Smooth muscle cell (in vitro differentiated cells): Measurements from ENCODE around the gene VWA1. TPM values are rescaled to one million over a fixed set of nuclear protein-coding genes. Genes with fewer than 3 reads are reported as not detected.
A peak's percentile ranks its signal among the peaks of the same experiment; 100 is the strongest.

Experiments
- DNase-seq: peaks from one replicate; lab custom pipeline; 2025; ENCODE audit not compliant: unreplicated experiment; lab: John Stamatoyannopoulos, UW
- H2AFZ ChIP-seq: fragments of 200-600 bp; sonication (generic); 2 replicates; pipeline ENCODE4 v1.6.0; 2016; ENCODE audit warnings: antibody characterized with exemption, low read depth, mild to moderate bottlenecking
- H3F3A ChIP-seq: fragments of 200-600 bp; sonication (generic); 2 replicates; pipeline ENCODE4 v1.6.0; 2017; ENCODE audit warnings: antibody characterized with exemption, low read depth
- H3K27ac ChIP-seq: fragments of 200-600 bp; sonication (generic); 2 replicates; pipeline ENCODE4 v1.5.1; 2016; ENCODE audit warnings: low read depth, mild to moderate bottlenecking
- H3K27me3 ChIP-seq: fragments of 200-600 bp; sonication (generic); 2 replicates; pipeline ENCODE4 v1.6.1; 2016; ENCODE audit warnings: low read depth, mild to moderate bottlenecking
- H3K36me3 ChIP-seq: fragments of 200-600 bp; sonication (generic); 2 replicates; pipeline ENCODE4 v1.5.1; 2016; ENCODE audit warnings: low read depth
- H3K4me1 ChIP-seq: fragments of 200-600 bp; sonication (generic); 2 replicates; pipeline ENCODE4 v1.5.1; 2016; ENCODE audit warnings: low read depth
- H3K4me2 ChIP-seq: fragments of 200-600 bp; sonication (generic); 2 replicates; pipeline ENCODE4 v1.6.0; 2016; ENCODE audit warnings: mild to moderate bottlenecking
- H3K4me3 ChIP-seq: fragments of 200-600 bp; sonication (generic); 2 replicates; pipeline ENCODE4 v1.5.1; 2016; ENCODE audit warnings: mild to moderate bottlenecking
- H3K79me2 ChIP-seq: fragments of 200-600 bp; sonication (generic); 2 replicates; pipeline ENCODE4 v1.6.0; 2016; ENCODE audit warnings: low read depth, mild to moderate bottlenecking
- H3K9ac ChIP-seq: fragments of 200-600 bp; sonication (generic); 2 replicates; pipeline ENCODE4 v1.6.0; 2016; ENCODE audit warnings: low read depth
- H3K9me3 ChIP-seq: fragments of 200-600 bp; sonication (generic); replicated peaks from 2 replicates; pipeline ENCODE4 v1.5.1; 2016; ENCODE audit warnings: low read depth
- H4K20me1 ChIP-seq: fragments of 200-600 bp; sonication (generic); 2 replicates; pipeline ENCODE4 v1.6.0; 2016; ENCODE audit warnings: low read depth
- WGBS: methylation state at CpG from one replicate; pipeline ENCODE4 v1.1.7; 2016; ENCODE audit warnings: low lambda C conversion rate; 5-methylcytosine and 5-hydroxymethylcytosine counted together
- polyA plus RNA-seq: library from polyadenylated mRNA; unstranded; fragments of >200 nt; fragmentation: Nextera tagmentation; extraction: Ambion mirVana; gene quantifications from 2 replicates; pipeline ENCODE4 v1.2.1, GENCODE V29; 2016
- total RNA-seq: library from RNA; depleted of rRNA; stranded (reverse); fragments of >200 nt; gene quantifications from 2 replicates; pipeline ENCODE4 v1.2.3, GENCODE V29; 2014
- TF ChIP-seq, protein P1 (sequence below): fragments of 200-600 bp; sonication (generic); IDR thresholded peaks from 2 replicates; pipeline ENCODE4 v1.5.1; 2017; ENCODE audit warnings: borderline replicate concordance, mild to moderate bottlenecking, antibody characterized with exemption; ENCODE audit not compliant: insufficient read depth, poor library complexity, severe bottlenecking

Gene VWA1
- total and polyA plus RNA-seq, 2 experiments from 2014 or later: 29.5 to 79.2 TPM

DNA sequence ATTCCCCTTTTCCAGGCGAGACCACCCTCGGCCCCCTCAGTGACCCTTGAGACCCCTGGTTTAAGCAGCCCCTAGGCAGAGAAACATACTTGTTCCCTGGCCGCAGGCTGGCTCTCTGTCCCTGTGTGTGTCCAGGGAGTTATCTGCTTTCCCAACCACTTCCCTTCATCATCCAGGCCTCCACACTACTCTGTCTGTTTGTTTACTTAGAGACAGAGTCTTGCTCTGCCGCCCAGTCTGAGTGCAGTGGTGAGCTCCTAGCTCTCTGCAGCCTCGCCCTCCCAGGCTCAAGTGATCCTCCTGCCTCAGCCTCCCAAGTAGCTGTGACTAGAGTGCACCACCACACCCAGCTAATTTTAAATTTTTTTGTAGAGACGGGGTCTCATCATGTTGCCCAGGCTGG, 5.8 kb upstream of the VWA1 start:
- peaks cover 29% of the 10 kb centered on the region for H3F3A ChIP-seq
- H3K4me3 ChIP-seq: no peak overlapping the region
- peak overlapping the region; percentile 89 for H3K27ac ChIP-seq
- H3K36me3 ChIP-seq: no peaks in the 10 kb centered on the region
- H3K79me2 ChIP-seq: no peaks in the 10 kb centered on the region
- peak overlapping the region; percentile 97 for H3K4me2 ChIP-seq
- no peak overlapping the region for H3K9ac ChIP-seq
- WGBS: 67% methylated on average over 6 of the region's 6 CpGs
- H3K27me3 ChIP-seq: no peaks in the 10 kb centered on the region
- no peaks in the 10 kb centered on the region for H4K20me1 ChIP-seq
- no peak for DNase-seq
- H3K4me1 ChIP-seq: peaks cover 55% of the 10 kb centered on the region
- TF ChIP-seq, protein P1, sequence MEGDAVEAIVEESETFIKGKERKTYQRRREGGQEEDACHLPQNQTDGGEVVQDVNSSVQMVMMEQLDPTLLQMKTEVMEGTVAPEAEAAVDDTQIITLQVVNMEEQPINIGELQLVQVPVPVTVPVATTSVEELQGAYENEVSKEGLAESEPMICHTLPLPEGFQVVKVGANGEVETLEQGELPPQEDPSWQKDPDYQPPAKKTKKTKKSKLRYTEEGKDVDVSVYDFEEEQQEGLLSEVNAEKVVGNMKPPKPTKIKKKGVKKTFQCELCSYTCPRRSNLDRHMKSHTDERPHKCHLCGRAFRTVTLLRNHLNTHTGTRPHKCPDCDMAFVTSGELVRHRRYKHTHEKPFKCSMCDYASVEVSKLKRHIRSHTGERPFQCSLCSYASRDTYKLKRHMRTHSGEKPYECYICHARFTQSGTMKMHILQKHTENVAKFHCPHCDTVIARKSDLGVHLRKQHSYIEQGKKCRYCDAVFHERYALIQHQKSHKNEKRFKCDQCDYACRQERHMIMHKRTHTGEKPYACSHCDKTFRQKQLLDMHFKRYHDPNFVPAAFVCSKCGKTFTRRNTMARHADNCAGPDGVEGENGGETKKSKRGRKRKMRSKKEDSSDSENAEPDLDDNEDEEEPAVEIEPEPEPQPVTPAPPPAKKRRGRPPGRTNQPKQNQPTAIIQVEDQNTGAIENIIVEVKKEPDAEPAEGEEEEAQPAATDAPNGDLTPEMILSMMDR: no peak
- H3K9me3 ChIP-seq: no peaks in the 10 kb centered on the region
- H2AFZ ChIP-seq: no peak overlapping the region

DNA sequence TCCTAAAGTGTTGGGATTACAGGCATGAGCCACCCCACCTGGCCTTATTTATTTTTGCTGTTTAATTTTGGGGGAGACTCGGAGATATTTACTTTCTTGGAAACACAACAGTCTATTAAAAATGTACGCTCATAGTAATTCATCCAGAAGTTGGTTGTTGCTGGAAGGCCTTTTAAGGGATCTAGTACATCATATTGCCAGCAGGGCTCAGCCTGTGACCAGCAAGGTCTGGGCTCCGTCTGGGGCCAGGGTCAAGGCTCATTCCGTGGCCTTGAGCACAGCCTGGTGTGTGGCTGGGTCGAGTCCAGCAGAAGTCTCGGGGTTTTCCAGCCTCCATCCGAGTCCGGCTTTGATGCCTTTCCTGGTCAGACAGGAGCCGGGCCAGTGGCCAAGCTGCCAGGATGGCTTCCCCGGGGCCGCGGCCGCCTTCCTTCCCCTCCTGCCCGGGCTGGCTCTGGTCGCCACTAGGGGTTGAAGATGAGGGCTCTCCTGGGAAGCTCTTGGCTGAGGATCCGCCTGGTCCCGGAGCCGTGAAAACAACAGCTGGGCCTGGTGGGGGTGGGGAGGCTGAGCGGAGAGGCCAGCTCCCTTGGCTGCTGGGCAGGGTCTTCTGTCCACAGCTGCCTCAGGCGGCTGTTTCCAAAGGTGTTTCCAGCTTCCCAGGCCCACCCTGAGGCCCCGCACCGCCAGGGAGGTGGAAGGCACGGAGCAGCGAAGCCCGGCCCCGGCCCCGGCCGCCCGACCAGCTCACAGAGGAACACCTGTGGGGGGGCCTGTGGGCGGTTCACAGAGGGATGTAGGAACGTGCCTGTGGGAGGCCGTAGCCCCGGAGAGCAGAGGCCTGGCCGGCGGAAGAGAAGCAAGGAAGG, 5.1 kb upstream of the VWA1 start:
- Histone ChIP-seq H3F3A (peaks cover 32% of the 10 kb centered on the region), H3K27ac (peak overlapping the region; percentile 89), H4K20me1 (no peaks in the 10 kb centered on the region), H3K9me3 (no peaks in the 10 kb centered on the region), H3K36me3 (no peaks in the 10 kb centered on the region), H2AFZ (peak overlapping the region; percentile 31), H3K4me3 (peak overlapping the region; percentile 21), H3K4me2 (peak overlapping the region; percentile 97), H3K79me2 (no peaks in the 10 kb centered on the region), H3K9ac (peak overlapping the region; percentile 42), H3K27me3 (no peaks in the 10 kb centered on the region), H3K4me1 (peaks cover 62% of the 10 kb centered on the region)
- TF ChIP-seq, protein P1: peak; percentile 12
- 26% methylated on average over 35 of the region's 35 CpGs for WGBS
- no peak for DNase-seq

DNA sequence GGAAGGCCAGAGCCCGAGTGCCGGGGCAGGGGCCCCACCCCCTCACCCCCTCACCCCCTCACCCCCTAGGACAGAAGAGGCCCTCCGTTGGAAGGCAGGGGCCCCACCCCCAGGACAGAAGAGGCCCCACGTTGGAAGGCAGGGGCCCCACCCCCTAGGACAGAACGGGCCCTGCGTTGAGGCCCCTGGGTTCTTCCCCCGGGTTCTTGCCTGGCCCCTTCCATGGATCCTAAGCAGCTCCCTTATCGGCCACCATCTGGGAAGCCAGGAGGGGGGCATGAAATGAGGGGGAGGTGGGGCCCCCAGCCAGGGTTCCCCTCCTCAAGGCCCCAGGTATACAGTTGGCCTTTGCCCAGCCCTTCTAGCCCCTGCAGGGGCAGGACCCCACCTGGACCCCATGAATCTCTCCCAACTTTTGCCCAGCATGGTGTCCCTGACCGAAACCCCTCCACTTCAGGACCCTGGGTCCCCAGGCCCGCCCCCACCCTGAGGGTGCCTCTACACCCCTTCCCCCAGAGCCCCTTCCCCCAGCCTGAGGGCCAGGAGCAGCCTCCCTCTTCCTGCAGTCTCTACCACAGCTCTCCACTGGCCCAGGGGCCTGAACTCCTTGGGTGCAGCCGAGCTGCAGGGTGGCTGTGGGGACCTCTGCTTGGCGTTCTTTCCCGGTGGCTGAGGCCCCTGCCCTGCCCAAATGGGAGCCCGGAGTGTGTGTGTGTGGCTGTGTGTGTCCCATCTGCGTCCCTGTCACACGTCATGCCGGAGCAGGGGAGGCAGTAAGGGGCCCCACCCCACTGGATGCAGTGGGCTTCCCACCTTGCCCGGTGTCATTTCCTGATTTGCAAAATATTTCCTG, 4.3 kb upstream of the VWA1 start:
- Histone ChIP-seq H3K4me2 (peak overlapping the region; percentile 97), H3K4me1 (peaks cover 61% of the 10 kb centered on the region), H3K36me3 (no peaks in the 10 kb centered on the region), H3K27me3 (no peaks in the 10 kb centered on the region), H2AFZ (no peak overlapping the region), H3K9me3 (no peaks in the 10 kb centered on the region), H4K20me1 (peaks cover 3% of the 10 kb centered on the region), H3K27ac (peak overlapping the region; percentile 89), H3F3A (peaks cover 32% of the 10 kb centered on the region), H3K79me2 (peaks cover 5% of the 10 kb centered on the region), H3K9ac (no peak overlapping the region), H3K4me3 (no peak overlapping the region)
- no peak for DNase-seq
- WGBS: 11% methylated on average over 14 of the region's 18 CpGs
- TF ChIP-seq, protein P1: no peak
